GM21423 (cell line): Measurements from ENCODE around the gene NOS3.
"Not testable (repeated sequence)": the region's sequence is repeated elsewhere in the genome, so short reads cannot be mapped to it uniquely, and the experiment has no call there.

ENCODE experiments used
- ATAC-seq: cut with Tn5 transposase; IDR thresholded peaks from one replicate; pipeline ENCODE4 v1.9.1; 2021; ENCODE audit warnings: mild to moderate bottlenecking, moderate library complexity; ENCODE audit not compliant: unreplicated experiment

Gene NOS3

DNA sequence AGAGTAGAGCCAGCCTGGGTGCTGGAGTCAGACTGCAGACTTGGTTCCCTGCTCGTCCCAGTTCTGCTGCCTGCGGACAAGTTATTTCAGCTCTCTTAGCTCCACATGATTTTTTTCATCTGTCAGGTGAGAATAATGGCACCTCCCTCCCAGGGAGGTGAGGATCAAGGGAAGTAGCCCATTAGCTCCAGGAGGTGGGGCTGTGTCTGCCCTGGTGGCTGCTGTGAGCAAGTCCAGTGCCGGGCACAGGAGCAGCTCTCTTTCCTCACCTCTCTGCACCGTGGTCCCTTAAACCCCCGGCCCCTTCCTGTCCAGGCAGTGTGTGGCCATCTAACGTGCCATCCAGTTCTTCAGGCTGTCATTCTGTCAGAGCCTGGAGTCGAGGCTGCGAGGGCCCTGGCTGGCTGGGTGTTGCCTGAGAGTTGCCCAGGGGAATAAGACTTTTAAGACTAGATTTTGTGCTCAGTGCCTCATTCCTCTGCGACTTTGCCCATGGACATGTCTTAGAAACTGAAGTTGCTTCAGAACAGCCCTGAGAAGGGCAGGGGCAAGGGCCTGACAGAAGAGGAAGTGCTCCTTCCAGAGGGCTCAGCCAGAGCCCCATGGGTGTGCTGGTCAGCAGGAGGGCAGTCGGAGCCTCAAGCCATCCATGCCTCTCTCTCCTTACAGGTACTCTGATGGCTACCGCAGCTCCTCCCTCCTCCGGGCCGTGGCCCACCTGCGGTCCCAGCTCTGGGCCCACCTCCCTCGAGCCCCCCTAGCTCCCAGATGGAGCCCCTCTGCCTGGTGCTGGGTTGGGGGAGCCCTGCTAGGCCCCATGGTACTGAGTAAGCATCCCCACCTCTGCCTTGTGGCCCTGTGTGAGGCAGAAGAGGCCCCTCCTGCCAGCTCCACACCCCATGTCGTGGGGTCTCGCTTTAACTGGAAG, 42.4 kb downstream of the NOS3 start:
- no peak for ATAC-seq

GRCh38 chr7:151033864-151034249, 43.0 kb downstream of the NOS3 start:
- no peak for ATAC-seq

GRCh38 chr7:151034312-151035025, 43.7 kb downstream of the NOS3 start:
- ATAC-seq, result no peak

GRCh38 chr7:151035026-151035717, 44.4 kb downstream of the NOS3 start:
- ATAC-seq, result no peak

GRCh38 chr7:151035902-151036301, 45.1 kb downstream of the NOS3 start:
- no peak for ATAC-seq

- ATAC-seq, result no peak
Observed at GRCh38 chr7:151038951-151039849, 48.4 kb downstream of the NOS3 start.

DNA sequence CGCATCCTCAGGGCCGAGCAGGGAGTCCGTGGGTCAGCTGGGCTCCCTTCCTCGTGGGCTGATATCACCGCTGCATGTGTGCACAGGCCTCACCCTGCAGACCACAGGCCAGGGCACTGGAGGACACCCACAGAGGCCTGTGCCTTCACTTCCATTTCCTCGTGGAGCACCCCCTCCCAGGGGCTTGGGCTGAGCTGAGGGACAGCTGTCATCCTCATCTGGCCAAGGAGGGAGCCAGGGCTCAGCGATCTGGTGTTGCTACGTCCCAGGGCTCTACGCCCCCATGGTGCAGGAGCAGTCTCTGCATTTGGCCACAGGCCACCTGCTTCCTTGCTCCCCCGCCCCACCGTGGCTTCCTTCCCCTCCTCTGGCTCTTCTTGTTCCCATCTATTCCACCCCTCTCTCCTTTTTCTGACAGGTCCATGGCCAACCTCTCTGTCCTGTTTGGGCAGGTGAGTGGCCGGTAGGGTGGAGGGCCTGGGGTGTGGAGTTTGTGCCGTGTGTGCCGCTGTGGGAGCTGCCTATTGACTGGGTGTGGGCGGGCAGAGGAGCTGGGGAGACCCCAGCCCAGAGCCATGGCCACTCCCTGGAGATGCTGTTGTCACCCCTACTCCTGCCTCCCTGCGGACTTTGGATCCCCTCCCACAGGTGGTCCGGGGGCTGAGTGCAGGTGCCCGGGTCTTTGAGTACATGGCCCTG, 49.2 kb downstream of the NOS3 start:
- ATAC-seq, result no peak

DNA sequence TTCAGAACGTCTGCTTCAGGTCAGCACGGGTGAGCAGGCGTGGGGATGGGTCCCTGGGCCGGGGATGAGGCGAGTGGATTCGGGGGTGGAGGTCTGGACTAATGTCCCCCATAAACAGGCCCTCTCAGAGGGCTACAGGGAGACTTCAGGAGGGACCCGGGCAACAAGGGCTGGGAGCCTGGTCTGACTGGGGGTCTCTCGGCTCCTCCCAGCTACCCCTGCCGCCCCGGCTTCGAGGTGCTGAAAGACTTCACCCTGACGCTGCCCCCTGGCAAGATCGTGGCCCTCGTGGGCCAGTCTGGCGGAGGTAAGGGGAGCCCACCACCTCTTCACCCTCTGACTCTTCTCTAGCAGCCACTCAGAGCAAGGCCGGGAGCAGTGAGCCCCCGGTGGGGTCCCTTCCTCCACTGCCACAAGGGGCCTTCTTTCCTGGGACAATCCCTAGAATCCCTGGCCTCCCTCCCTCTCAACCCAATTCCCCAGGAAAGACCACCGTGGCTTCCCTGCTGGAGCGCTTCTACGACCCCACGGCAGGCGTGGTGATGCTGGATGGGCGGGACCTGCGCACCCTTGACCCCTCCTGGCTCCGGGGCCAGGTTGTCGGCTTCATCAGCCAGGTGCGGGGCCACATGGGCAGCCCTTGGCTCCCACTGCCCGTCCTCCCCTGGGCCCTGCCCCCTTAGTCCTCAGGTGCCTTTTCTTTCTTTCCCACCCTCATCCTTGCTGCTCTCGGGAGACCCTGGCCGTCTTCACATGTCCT, 50.0 kb downstream of the NOS3 start:
- no peak for ATAC-seq

DNA sequence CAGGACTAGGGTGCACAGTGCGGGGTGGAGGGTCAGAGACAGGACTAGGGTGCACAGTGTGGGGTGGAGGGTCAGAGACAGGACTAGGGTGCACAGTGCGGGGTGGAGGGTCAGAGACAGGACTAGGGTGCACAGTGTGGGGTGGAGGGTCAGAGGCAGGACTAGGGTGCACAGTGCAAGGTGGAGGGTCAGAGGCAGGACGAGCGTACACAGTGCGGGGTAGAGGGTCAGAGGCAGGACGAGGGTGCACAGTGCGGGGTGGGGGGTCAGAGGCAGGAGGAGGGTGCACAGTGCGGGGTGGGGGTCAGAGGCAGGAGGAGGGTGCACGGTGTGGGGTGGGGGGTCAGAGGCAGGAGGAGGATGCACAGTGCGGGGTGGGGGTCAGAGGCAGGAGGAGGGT, 52.6 kb downstream of the NOS3 start:
- ATAC-seq, result not testable (repeated sequence)

DNA sequence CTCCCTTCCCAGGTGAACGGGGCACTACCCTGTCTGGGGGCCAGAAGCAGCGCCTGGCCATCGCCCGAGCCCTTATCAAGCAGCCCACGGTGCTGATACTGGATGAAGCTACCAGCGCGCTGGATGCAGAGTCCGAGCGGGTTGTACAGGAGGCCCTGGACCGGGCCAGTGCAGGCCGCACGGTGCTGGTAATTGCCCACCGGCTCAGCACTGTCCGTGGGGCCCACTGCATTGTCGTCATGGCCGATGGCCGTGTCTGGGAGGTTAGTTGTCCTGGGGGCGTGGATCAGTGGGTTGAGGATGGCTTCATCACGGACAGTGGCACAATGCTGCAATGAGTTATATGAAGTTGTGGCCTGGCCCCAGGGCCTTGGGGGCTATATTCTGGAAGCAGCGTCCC, 53.1 kb downstream of the NOS3 start:
- ATAC-seq, result no peak

- no peak for ATAC-seq
Observed at GRCh38 chr7:151045262-151045661, 54.4 kb downstream of the NOS3 start.

DNA sequence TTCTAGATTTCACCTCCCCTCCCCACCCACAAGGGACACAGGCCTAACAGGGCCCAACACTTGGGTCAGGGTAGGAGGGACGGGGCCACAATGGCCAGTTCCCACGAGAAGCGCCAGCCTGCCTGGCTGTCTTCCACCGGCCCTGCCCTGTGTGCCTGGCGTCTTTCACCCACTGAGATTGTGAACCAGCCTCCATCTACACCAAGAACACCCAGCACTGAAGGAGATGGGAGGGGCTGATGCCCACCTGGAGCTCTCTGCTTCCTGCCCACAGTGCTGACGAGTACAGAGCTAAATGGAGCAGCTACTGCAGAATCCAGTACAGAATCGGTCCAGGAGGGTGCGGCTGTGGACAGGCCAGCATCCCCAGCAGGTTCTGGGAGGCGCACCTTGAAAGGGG, 55.1 kb downstream of the NOS3 start:
- no peak for ATAC-seq

DNA sequence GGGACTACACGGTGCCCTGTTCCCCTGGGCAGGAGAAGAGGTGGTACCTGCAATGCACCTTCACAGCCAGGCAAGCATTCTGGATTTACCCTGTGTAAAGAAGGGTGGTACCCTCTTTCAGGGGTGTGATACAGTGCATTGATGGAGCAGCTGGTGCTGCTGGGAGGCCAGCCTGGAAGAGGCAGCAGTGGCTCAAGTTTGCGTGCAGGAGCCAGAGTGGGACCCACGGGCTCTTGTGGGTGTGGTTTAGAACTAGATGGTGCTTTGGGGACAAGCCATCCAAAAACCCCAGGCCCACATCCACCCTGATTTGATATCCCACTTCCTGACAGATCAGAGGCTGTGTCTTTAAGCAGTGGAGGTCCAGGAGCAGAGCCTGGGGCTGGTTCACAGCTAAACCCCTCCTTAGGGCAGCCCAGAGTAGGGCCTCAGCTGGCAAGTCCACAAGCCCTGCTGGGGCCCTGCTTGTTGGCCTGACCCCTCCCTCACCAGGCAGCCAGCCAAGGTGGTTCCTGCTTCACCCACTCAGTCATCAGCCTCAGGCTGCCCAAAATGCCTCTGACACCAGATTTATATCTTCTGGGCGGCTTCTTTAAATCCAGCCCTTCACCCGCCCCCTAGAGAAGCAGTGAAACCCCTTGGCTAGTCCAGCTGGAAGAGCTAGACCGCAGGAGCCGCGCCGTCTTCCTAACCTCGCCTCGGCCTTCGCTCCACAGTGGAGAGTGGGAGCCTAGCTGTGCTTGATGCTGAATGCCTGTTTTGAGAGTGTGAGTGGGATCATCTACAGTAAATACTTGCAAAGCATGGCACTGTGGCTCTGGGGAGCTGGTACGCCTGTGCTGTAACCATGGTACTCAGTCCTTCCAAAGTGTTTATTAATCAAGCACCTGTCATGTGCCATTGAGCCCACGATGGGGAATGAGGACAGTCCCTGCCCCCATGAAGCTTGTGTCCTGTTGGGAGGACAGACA, 56.1 kb downstream of the NOS3 start:
- no peak for ATAC-seq

GRCh38 chr7:151047976-151048815, 57.4 kb downstream of the NOS3 start, which contains the start of gene ASIC3:
ASIC3 (plus strand) TSS chr7:151048531; CDS start chr7:151048886, 355 bp downstream.
- ATAC-seq, result no peak

DNA sequence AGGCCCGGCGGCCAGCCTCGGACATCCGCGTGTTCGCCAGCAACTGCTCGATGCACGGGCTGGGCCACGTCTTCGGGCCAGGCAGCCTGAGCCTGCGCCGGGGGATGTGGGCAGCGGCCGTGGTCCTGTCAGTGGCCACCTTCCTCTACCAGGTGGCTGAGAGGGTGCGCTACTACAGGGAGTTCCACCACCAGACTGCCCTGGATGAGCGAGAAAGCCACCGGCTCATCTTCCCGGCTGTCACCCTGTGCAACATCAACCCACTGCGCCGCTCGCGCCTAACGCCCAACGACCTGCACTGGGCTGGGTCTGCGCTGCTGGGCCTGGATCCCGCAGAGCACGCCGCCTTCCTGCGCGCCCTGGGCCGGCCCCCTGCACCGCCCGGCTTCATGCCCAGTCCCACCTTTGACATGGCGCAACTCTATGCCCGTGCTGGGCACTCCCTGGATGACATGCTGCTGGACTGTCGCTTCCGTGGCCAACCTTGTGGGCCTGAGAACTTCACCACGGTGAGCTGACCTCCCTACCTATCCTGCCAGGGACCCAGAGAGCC, 58.2 kb downstream of the NOS3 start:
- no peak for ATAC-seq

DNA sequence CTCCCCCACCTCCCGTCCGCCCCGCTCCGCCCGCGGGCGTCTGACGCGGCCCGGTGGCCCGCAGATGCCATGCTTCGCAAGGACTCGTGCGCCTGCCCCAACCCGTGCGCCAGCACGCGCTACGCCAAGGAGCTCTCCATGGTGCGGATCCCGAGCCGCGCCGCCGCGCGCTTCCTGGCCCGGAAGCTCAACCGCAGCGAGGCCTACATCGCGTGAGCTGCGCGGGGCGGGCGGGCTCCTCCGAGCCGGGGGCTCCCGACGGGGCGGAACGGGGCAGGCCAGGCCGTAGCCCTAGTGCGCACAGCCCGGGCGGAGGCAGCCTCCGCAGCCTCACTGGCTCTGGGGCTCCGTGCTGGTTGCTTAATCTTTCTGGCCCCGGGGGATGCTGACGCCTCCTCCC, 60.3 kb downstream of the NOS3 start:
- no peak for ATAC-seq

DNA sequence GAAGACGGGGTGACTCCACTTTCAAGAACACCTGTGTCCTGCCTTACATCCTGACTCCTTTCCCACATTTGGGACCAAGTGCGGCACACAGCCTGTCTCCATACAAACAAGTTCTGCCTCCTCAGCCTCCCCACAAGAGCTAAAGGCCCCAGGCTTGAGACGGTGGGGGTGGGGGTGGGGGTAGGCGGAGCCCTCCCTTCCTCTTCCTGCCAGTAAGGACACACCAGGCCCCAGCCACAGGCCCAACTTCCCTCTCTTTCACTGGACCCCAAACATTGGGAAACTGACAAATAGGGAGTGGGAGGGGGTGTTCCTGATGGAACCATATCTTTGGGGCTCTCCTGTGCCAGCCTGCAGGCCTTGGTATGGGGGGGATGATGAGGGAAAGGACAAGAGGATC, 62.3 kb downstream of the NOS3 start:
- no peak for ATAC-seq
